ENCODE results near the gene NELFA.

NELFA gene

GRCh38 chr4:1933700-1934099 lies 75.1 kb downstream of the NELFA start:
- DNase-seq (ENCODE audit: low spot score): no peak
- ChIA-PET CTCF (no interaction called here), POLR2A (ENCODE audit: low non-redundant PET) (no interaction called here)
- TF ChIP-seq CTCF (conservative IDR thresholded peaks at IDR 0.05; ENCODE audit: low read depth): no peak
- no peak overlapping the region; the same call in 1 of the 2 replicates for H3K27ac ChIP-seq

GRCh38 chr4:1932736-1933135 lies 76.0 kb downstream of the NELFA start:
- CTCF ChIA-PET: no interaction called here

More at GRCh38 chr4:1932736-1933135, 76.0 kb downstream of the NELFA start:
- DNase-seq (ENCODE audit: low spot score): no peak
- POLR2A ChIA-PET (ENCODE audit: low non-redundant PET): no interaction called here
- TF ChIP-seq CTCF (conservative IDR thresholded peaks at IDR 0.05; ENCODE audit: low read depth): no peak
- peak overlapping the region; percentile 11 for H3K27ac ChIP-seq

All from RWPE1 (cell line).